ENCODE data around the gene BBS1.

The BBS1 gene

DNA sequence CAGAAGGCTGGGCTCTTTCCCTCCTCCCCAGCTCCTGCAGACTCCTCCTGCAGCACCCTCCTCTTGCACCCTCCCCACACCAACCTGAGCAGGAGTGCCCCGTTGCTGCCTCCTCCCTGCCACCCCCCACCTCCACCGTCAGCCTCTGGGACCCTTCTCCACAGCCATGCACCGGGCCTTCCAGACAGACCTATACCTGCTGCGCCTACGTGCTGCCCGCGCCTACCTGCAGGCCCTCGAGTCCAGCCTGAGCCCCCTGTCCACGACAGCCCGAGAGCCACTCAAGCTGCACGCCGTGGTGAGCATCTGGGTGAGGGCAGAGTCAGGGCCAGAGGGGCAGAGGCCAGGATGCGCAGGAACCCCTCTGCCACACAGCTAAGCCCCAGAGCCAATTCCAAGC, 19.2 kb downstream of the BBS1 start:
- TF ChIP-seq, protein P1, sequence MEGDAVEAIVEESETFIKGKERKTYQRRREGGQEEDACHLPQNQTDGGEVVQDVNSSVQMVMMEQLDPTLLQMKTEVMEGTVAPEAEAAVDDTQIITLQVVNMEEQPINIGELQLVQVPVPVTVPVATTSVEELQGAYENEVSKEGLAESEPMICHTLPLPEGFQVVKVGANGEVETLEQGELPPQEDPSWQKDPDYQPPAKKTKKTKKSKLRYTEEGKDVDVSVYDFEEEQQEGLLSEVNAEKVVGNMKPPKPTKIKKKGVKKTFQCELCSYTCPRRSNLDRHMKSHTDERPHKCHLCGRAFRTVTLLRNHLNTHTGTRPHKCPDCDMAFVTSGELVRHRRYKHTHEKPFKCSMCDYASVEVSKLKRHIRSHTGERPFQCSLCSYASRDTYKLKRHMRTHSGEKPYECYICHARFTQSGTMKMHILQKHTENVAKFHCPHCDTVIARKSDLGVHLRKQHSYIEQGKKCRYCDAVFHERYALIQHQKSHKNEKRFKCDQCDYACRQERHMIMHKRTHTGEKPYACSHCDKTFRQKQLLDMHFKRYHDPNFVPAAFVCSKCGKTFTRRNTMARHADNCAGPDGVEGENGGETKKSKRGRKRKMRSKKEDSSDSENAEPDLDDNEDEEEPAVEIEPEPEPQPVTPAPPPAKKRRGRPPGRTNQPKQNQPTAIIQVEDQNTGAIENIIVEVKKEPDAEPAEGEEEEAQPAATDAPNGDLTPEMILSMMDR (IDR thresholded peaks at IDR 0.05), result no peak

DNA sequence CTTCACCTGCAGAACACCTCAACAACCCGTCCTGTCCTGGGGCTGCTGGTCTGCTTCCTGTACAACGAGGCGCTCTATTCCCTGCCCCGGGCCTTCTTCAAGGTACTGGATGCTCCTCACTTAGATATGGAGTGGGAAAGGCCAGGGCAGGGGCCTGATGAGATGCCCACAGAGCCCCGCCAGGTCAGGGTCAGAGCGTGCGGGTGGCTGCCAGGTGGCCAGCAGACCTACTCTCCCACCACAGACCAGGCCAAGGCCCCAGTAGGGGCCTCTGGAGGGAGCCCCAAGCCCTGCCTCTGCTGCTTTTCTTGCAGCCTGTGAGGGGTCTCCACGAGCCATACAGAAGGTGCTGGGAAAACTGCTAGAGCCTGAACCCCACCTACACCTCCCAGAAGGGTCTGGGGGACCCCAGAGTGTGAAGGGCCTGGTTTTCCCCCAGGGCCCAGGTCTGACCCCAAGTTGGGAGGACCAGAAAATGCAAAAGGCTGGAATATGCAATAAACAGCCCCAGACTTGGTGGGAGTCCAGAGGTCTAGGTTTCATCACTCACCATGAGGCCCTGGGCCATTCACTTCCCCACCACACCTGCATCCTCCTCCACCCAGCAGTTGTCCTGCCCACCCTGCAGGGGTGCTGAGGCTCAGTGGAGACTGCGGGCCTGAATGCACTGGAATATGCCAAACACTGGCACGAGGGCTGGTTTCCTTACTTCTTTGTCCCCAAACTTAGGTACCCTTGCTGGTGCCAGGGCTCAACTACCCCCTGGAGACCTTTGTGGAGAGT, 20.7 kb downstream of the BBS1 start:
- Histone ChIP-seq H3K4me3 (ENCODE audit: low read depth, low read length) (no peak overlapping the region), H2AFZ (no peak overlapping the region), H3K79me2 (no peaks in the 10 kb centered on the region), H3K4me2 (ENCODE audit: low read length) (no peak overlapping the region), H3K9me3 (ENCODE audit: control insufficient read depth, low read length) (no peaks in the 10 kb centered on the region), H3K36me3 (ENCODE audit: control insufficient read depth, insufficient read depth, low read length) (no peaks in the 10 kb centered on the region), H3K27ac (no peak overlapping the region), H3K4me1 (no peaks in the 10 kb centered on the region), H3K9ac (no peak overlapping the region), H3K27me3 (ENCODE audit: control insufficient read depth, insufficient read depth, low read length) (no peaks in the 10 kb centered on the region)
- TF ChIP-seq, protein P1 (IDR thresholded peaks at IDR 0.05), result no peak

More for the DNA sequence above, 19.2 kb downstream of the BBS1 start:
- Histone ChIP-seq H3K9ac (no peak overlapping the region), H3K79me2 (no peaks in the 10 kb centered on the region), H2AFZ (no peak overlapping the region), H3K27me3 (ENCODE audit: control insufficient read depth, insufficient read depth, low read length) (no peaks in the 10 kb centered on the region), H3K36me3 (ENCODE audit: control insufficient read depth, insufficient read depth, low read length) (no peaks in the 10 kb centered on the region), H3K4me2 (ENCODE audit: low read length) (no peak overlapping the region), H3K4me3 (ENCODE audit: low read depth, low read length) (no peak overlapping the region), H3K4me1 (no peaks in the 10 kb centered on the region), H3K9me3 (ENCODE audit: control insufficient read depth, low read length) (no peaks in the 10 kb centered on the region), H3K27ac (no peak overlapping the region)

DNA sequence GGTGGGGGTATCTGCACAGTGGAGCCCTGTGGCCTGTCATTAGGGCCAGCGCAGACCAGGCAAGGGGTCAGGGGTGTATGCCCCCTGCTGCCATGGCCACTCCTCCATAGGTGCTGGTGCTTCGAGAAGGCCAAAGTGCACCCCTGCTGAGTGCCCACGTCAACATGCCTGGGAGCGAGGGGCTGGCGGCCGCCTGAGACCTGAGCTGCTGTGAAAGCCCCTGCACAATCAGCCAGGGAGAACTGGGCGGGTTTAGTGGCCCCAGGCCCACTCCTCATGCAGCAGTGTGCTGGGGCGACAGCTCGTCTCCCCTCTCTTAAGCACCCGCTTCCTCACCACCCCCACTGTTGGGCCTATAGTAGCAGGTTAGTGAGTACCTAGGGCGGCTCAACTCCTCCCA, 21.4 kb downstream of the BBS1 start:
- Histone ChIP-seq H3K4me1 (no peaks in the 10 kb centered on the region), H3K27ac (no peak overlapping the region), H2AFZ (no peak overlapping the region), H3K36me3 (ENCODE audit: control insufficient read depth, insufficient read depth, low read length) (no peaks in the 10 kb centered on the region), H3K79me2 (no peaks in the 10 kb centered on the region), H3K9ac (no peak overlapping the region), H3K4me2 (ENCODE audit: low read length) (no peak overlapping the region), H3K4me3 (ENCODE audit: low read depth, low read length) (no peak overlapping the region), H3K9me3 (ENCODE audit: control insufficient read depth, low read length) (no peaks in the 10 kb centered on the region), H3K27me3 (ENCODE audit: control insufficient read depth, insufficient read depth, low read length) (no peaks in the 10 kb centered on the region)
- TF ChIP-seq, protein P1 (IDR thresholded peaks at IDR 0.05), result no peak

DNA sequence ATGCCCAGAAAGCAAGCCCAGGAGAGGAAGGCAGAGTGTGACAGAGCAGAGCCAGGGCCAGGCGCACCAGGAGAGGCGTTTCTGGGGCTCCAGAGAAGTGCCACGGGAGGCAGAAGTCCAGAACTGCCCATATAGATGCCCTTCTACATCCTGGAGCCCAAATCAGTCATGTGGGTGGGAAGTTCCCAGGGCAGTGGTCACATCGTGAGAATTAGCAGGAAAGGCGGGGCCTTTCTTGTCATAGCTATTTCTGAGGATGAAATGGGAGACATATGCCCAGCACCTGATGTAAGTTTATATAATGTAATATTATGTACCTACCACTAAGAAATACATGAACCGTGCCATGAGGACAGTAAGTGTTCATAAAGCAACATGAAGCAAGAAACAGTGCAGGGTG, 22.3 kb downstream of the BBS1 start:
- H3K4me1 ChIP-seq, result no peaks in the 10 kb centered on the region
- no peak overlapping the region for H3K9ac ChIP-seq
- H3K27me3 ChIP-seq (ENCODE audit: control insufficient read depth, insufficient read depth, low read length), result no peaks in the 10 kb centered on the region
- H3K4me3 ChIP-seq (ENCODE audit: low read depth, low read length), result no peak overlapping the region
- no peaks in the 10 kb centered on the region for H3K9me3 ChIP-seq (ENCODE audit: control insufficient read depth, low read length)
- TF ChIP-seq, protein P1 (IDR thresholded peaks at IDR 0.05), result no peak
- no peak overlapping the region for H2AFZ ChIP-seq
- no peaks in the 10 kb centered on the region for H3K36me3 ChIP-seq (ENCODE audit: control insufficient read depth, insufficient read depth, low read length)
- H3K79me2 ChIP-seq, result no peaks in the 10 kb centered on the region
- H3K4me2 ChIP-seq (ENCODE audit: low read length), result no peak overlapping the region
- no peak overlapping the region for H3K27ac ChIP-seq
